Esophagus muscularis mucosa (tissue), 4 donors: ENCODE data around the gene SLC2A11. TPM values are rescaled to one million over a fixed set of nuclear protein-coding genes. Genes with fewer than 3 reads are reported as not detected.

Experiments used
- DNase-seq: peaks from one replicate; pipeline ENCODE4 v3.0.0-alpha.2; 2017; ENCODE audit errors: extremely low spot score
- H3K27ac ChIP-seq, 4 donors: fragments of 200-600 bp; sonication (generic); replicated peaks in 1 of 4; 1 replicate in 3 of 4; 2 replicates in 1 of 4; pipeline ENCODE4 v1.5.1; 2016 to 2019; ENCODE audit warnings: mild to moderate bottlenecking in 1 of 4
- H3K27me3 ChIP-seq, 4 donors: fragments of 200-600 bp; sonication (generic); one replicate each; pipeline versions ENCODE4 v1.5.1 to v1.6.0; 2016 to 2019
- H3K36me3 ChIP-seq, 4 donors: fragments of 200-600 bp; sonication (generic); one replicate each; pipeline ENCODE4 v1.5.1; 2016 to 2019
- H3K4me1 ChIP-seq, 4 donors: fragments of 200-600 bp; sonication (generic); one replicate each; pipeline ENCODE4 v1.5.1; 2016 to 2019
- H3K4me3 ChIP-seq, 4 donors: fragments of 200-600 bp; sonication (generic); 1 replicate in 2 of 4; 2 replicates in 2 of 4; pipeline ENCODE4 v1.5.1; 2016 to 2019; ENCODE audit warnings: mild to moderate bottlenecking in 4 of 4, moderate library complexity in 1 of 4
- H3K9me3 ChIP-seq, 4 donors: fragments of 200-600 bp; sonication (generic); 1 replicate in 3 of 4; 2 replicates in 1 of 4; pipeline ENCODE4 v1.5.1; 2016 to 2019
- CTCF ChIP-seq, 3 experiments: fragments of 200-600 bp in 2 of 3; fragments of 450-650 bp in 1 of 3; sonication (generic) in 2 of 3; IDR thresholded peaks; one replicate each; pipeline ENCODE4 v1.5.1; 2017 to 2019; ENCODE audit warnings: antibody characterized with exemption in 3 of 3, mild to moderate bottlenecking in 2 of 3, moderate library complexity in 1 of 3
- EP300 ChIP-seq: sonication (generic); formaldehyde crosslinking; IDR thresholded peaks from one replicate; pipeline ENCODE4 v1.6.1; 2017; ENCODE audit warnings: antibody characterized with exemption
- POLR2A ChIP-seq: fragments of 450-650 bp; IDR thresholded peaks from one replicate; pipeline ENCODE4 v1.6.1; 2017; ENCODE audit warnings: antibody characterized with exemption, moderate library complexity, mild to moderate bottlenecking, low read depth
- POLR2AphosphoS5 ChIP-seq, 2 donors: sonication (generic); formaldehyde crosslinking; IDR thresholded peaks; one replicate each; pipeline ENCODE4 v1.6.1; 2017; ENCODE audit warnings: antibody characterized with exemption in 2 of 2
- WGBS: methylation state at CpG from one replicate; pipeline ENCODE4 v1.1.5; 2018; 5-methylcytosine and 5-hydroxymethylcytosine counted together
- intact Hi-C: fragments of 100-400 bp; cut with DNase I; formaldehyde crosslinking; loops from one replicate; pipeline ENCODE4 v1.15.1; 2023
- total RNA-seq, 4 donors: library from RNA; depleted of rRNA; stranded (reverse); fragments of >200 nt; gene quantifications; one replicate each; pipeline versions ENCODE4 v1.1.0 to v1.2.1, GENCODE V29; 2016

The SLC2A11 gene
- total RNA-seq, 4 donors from 2014 or later: 11.6 to 17.4 (median 15.3) TPM

- H3K36me3 ChIP-seq: peaks cover 26 to 74% (median 56%) of the 10 kb centered on the region in 4 donors
- H3K4me3 ChIP-seq: no peak overlapping the region
- no peaks in the 10 kb centered on the region for H3K9me3 ChIP-seq
- intact Hi-C loops: loop anchor here (5.0 kb wide), 1 partner anchor 36 kb away; no protein-coding TSS in a partner anchor
- WGBS: 93% methylated on average over 12 of the region's 16 CpGs
- no peak overlapping the region for H3K27ac ChIP-seq
- no peaks in the 10 kb centered on the region for H3K27me3 ChIP-seq
- no peak for DNase-seq
- H3K4me1 ChIP-seq: peaks cover 11 to 57% (median 23%) of the 10 kb centered on the region in 4 donors
- TF ChIP-seq POLR2A: no peak
- no peak for TF ChIP-seq CTCF (IDR thresholded peaks at IDR 0.05)
- no peak for TF ChIP-seq EP300
- TF ChIP-seq POLR2AphosphoS5 (IDR thresholded peaks at IDR 0.05): no peak
Observed at GRCh38 chr22:23833017-23833751, 24.5 kb upstream of the SLC2A11 start.

DNA sequence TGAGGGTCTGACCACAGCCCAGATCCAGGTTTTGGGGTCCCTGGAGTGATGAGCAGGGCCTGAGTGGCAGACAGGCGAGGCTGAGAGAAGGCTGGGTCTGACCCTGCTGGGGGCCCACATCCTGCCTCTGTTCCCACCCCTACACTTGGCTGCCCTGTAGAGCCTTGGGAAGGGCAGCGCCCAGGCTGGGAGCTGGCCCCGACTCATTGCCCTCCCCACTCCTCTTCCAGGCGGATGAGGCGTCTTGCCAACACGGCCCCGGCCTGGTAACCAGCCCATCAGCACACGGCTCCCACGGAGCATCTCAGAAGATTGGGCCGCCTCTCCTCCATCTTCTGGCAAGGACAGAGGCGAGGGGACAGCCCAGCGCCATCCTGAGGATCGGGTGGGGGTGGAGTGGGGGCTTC is 23.8 kb upstream of the SLC2A11 start:
- Histone ChIP-seq H3K27me3 (no peaks in the 10 kb centered on the region), H3K27ac (no peak overlapping the region), H3K36me3 (peaks cover 20 to 66% (median 50%) of the 10 kb centered on the region in 4 donors), H3K4me1 (peaks cover 18 to 59% (median 30%) of the 10 kb centered on the region in 4 donors), H3K9me3 (no peaks in the 10 kb centered on the region), H3K4me3 (no peak overlapping the region)
- WGBS: 78% methylated on average over 12 of the region's 13 CpGs
- intact Hi-C loops: loop anchor here (5.0 kb wide), 1 partner anchor 37 kb away; no protein-coding TSS in a partner anchor
- TF ChIP-seq CTCF (IDR thresholded peaks at IDR 0.05) (no peak), POLR2A (no peak), EP300 (no peak), POLR2AphosphoS5 (IDR thresholded peaks at IDR 0.05) (no peak)
- DNase-seq: no peak

GRCh38 chr22:23834406-23834792 is 23.3 kb upstream of the SLC2A11 start:
- intact Hi-C loops: loop anchor here (5.0 kb wide), 1 partner anchor 37 kb away; no protein-coding TSS in a partner anchor
- Histone ChIP-seq H3K4me3 (no peak overlapping the region), H3K9me3 (no peaks in the 10 kb centered on the region), H3K27ac (no peak overlapping the region), H3K36me3 (peaks cover 20 to 61% (median 46%) of the 10 kb centered on the region in 4 donors), H3K4me1 (peaks cover 23 to 59% (median 35%) of the 10 kb centered on the region in 4 donors), H3K27me3 (no peaks in the 10 kb centered on the region)
- no peak for TF ChIP-seq EP300
- TF ChIP-seq POLR2AphosphoS5 (IDR thresholded peaks at IDR 0.05): no peak
- no peak for TF ChIP-seq CTCF (IDR thresholded peaks at IDR 0.05)
- TF ChIP-seq POLR2A: no peak
- 100% methylated on average over 2 of the region's 3 CpGs for WGBS
- no peak for DNase-seq

DNA sequence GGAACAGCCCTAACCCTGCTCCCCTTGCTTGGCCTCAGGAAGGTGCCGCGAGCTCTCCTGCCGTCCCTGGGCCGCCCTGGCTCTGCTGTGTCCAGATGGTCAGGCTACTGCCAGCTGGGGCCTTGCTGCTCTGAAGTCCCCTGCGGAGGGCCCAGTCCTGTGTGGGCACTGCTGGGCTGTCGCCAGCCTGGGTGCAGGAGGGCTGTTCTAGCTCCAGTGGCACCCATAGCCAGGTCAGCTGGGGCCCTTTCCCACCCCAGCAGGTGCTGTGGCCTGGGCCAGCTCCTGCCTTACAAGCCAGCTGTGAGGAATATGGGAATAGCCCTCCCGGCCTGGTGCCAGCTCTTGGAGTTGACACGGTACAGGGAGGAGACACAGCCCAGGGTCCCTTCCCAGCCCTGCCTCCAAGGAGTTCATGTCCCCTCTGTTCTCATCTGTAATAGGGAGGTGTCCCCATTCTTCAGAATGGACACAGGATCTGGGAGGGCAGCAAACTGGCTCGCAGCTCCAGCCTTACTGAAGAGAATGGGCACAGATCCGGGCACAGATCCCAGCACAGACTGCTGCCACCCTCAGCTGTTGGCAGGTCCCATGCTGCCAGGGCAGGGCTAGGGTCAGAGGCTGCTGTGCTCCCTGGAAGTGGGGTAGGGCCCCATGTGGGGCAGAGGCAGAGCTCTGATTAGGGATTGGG is 22.7 kb upstream of the SLC2A11 start:
- intact Hi-C loops: loop anchor here (5.0 kb wide), 1 partner anchor 38 kb away; no protein-coding TSS in a partner anchor
- no peak overlapping the region for H3K4me3 ChIP-seq
- WGBS: 79% methylated on average over 5 of the region's 10 CpGs
- no peak for DNase-seq
- H3K27me3 ChIP-seq: no peaks in the 10 kb centered on the region
- peaks cover 20 to 56% (median 44%) of the 10 kb centered on the region in 4 donors for H3K36me3 ChIP-seq
- no peaks in the 10 kb centered on the region for H3K9me3 ChIP-seq
- peaks cover 28 to 61% (median 40%) of the 10 kb centered on the region in 4 donors for H3K4me1 ChIP-seq
- TF ChIP-seq CTCF (IDR thresholded peaks at IDR 0.05) (no peak), EP300 (no peak), POLR2AphosphoS5 (IDR thresholded peaks at IDR 0.05) (no peak), POLR2A (no peak)
- peak overlapping the region in 2 of 4 donors; percentile 32 to 34 for H3K27ac ChIP-seq
